Measurements from ENCODE around the gene POLR2A. TPM values are rescaled to one million over a fixed set of nuclear protein-coding genes. Genes with fewer than 3 reads are reported as not detected.

Gene POLR2A
- total and polyA plus RNA-seq, 2 of the 4 experiments (the other 2 are of a cell fraction) = 54.0 to 56.6 TPM

DNA sequence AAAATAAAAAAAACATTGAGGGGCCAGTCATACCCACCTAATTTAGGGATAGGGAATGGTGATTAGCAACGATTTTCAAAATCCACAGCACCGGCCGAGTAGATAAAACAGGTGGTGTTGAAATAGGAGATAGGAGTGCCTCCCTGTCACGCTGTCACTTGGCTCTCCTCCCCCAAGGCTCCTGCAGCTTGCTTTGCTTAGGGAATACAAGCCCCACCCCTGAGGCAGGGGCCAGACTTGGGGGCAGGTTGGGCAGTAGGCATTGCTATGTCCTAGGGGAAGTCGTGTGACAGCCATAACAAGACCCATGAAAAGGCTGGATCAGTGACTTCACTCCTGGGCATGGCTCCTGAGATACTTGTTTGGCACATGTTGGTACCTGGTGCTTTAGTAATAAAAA lies 25.8 kb downstream of the POLR2A start:
- Histone ChIP-seq H3K4ac (ENCODE audit: low read depth, low read length) (no peak overlapping the region), H3K36me3 (ENCODE audit: control insufficient read depth, insufficient read depth, low read length) (peaks cover 74% of the 10 kb centered on the region)
- POLR2A ChIA-PET (ENCODE audit: unreplicated experiment) = no interaction called here

More for the DNA sequence above, 25.8 kb downstream of the POLR2A start:
- H2BK20ac ChIP-seq (ENCODE audit: low read depth, low read length) = no peak overlapping the region
- H2AK5ac ChIP-seq (ENCODE audit: low read depth, low read length) = no peak overlapping the region
- H2BK5ac ChIP-seq (ENCODE audit: low read depth, low read length, poor library complexity, severe bottlenecking) = no peak overlapping the region
- BruUV-seq (replicated peaks) = no TSS peak
- no peak overlapping the region for H3K4me3 ChIP-seq (ENCODE audit: insufficient read depth, low read depth, low read length)
- H3K9ac ChIP-seq (ENCODE audit: low read depth, low read length) = no peak overlapping the region
- peaks cover 3% of the 10 kb centered on the region; the same call in 1 of the 2 replicates for H4K20me1 ChIP-seq (ENCODE audit: insufficient read depth, low read length)
- H3K14ac ChIP-seq (replicated peaks; ENCODE audit: low read depth, low read length) = no peak overlapping the region
- peaks cover 3 to 11% of the 10 kb centered on the region in 2 experiments; a peak in 1 of 4 replicates for H3K79me1 ChIP-seq (ENCODE audit: low read depth in 1 of 2, low read length in 2 of 2)
- dilution Hi-C loops (cut with HindIII; ENCODE audit: low sequenced_read_pairs, unreplicated experiment) = no loop called here
- intact Hi-C loops (cut with micrococcal nuclease) = no loop called here
- no peak overlapping the region for H4K5ac ChIP-seq (ENCODE audit: low read depth, low read length)
- no peak overlapping the region for H4K8ac ChIP-seq (ENCODE audit: low read depth in 2 of 2, low read length in 2 of 2)
- no peak overlapping the region for H3K18ac ChIP-seq (ENCODE audit: low read depth, low read length)
- 0 out of 2 replicates have a peak, but pooled peaks cover 1% of the 10 kb centered on the region for H3K4me1 ChIP-seq (ENCODE audit: control insufficient read depth, insufficient read depth, low read length)
- no peak overlapping the region for H2BK120ac ChIP-seq (ENCODE audit: low read depth, low read length)
- no peaks in the 10 kb centered on the region for H3K27me3 ChIP-seq (ENCODE audit: control insufficient read depth, insufficient read depth, low read length)
- ATAC-seq (ENCODE audit: low read depth) = no peak
- no peaks in the 10 kb centered on the region; the same call in 1 of the 2 replicates for H3K9me1 ChIP-seq (ENCODE audit: insufficient read depth, low read length)
- no peak for TF ChIP-seq FOS (IDR thresholded peaks at IDR 0.05; ENCODE audit: low read depth, low read length)
- no peak for DNase-seq
- WGBS, 2 experiments (ENCODE audit: extremely low coverage in 2 of 2, insufficient read length in 1 of 2) = 86% methylated on average over 1 of the region's 5 CpGs; no CpG with 5 or more reads in 1 of the 2 experiments
- H3K4me2 ChIP-seq (ENCODE audit: low read depth, low read length) = no peak overlapping the region
- H4K91ac ChIP-seq (ENCODE audit: insufficient read depth, low read depth, low read length) = no peak overlapping the region
- no peak overlapping the region for H2AK9ac ChIP-seq (replicated peaks; ENCODE audit: low read depth, low read length, poor library complexity)
- H2AFZ ChIP-seq (replicated peaks; ENCODE audit: low read length, poor library complexity) = no peak overlapping the region
- in situ Hi-C loops (cut with MboI; ENCODE audit: low sequenced_read_pairs) = loop anchor here (5.0 kb wide), 1 partner anchor 42 kb away; no protein-coding TSS in a partner anchor
- H3K9me3 ChIP-seq (ENCODE audit: control insufficient read depth, insufficient read depth, low read length) = no peaks in the 10 kb centered on the region
- no peak overlapping the region for H3K27ac ChIP-seq (ENCODE audit: insufficient read depth, low read length)
- no peak overlapping the region for H3K23ac ChIP-seq (ENCODE audit: low read depth, low read length)
- H3K56ac ChIP-seq (ENCODE audit: extremely low read depth, insufficient read depth, low read length) = no peak overlapping the region
- CTCF ChIA-PET = no interaction called here
- no peak overlapping the region for H2BK15ac ChIP-seq (ENCODE audit: low read depth, low read length)
